Measurements from ENCODE around the gene OR52W1.
A peak's percentile ranks its signal among the peaks of the same experiment; 100 is the strongest.

The OR52W1 gene

GRCh38 chr11:6191742-6192141, 7.3 kb upstream of the OR52W1 start:
- H3K4me3 ChIP-seq (ENCODE audit: low read depth, low read length) = no peak overlapping the region
- in situ Hi-C loops (cut with HindIII; ENCODE audit: low sequenced_read_pairs) = no loop called here
- no peak for TF ChIP-seq CTCF (IDR thresholded peaks at IDR 0.05; ENCODE audit: low read depth, low read length)
- no peak for DNase-seq (ENCODE audit: low read depth, low spot score)

GRCh38 chr11:6194065-6194581, 4.9 kb upstream of the OR52W1 start:
- H3K4me3 ChIP-seq (ENCODE audit: low read depth, low read length) = no peak overlapping the region
- in situ Hi-C loops (cut with HindIII; ENCODE audit: low sequenced_read_pairs) = no loop called here
- no peak for DNase-seq (ENCODE audit: low read depth, low spot score)
- no peak for TF ChIP-seq CTCF (IDR thresholded peaks at IDR 0.05; ENCODE audit: low read depth, low read length)

GRCh38 chr11:6196396-6196795, 2.6 kb upstream of the OR52W1 start:
- H3K4me3 ChIP-seq (ENCODE audit: low read depth, low read length) = no peak overlapping the region
- no peak for DNase-seq (ENCODE audit: low read depth, low spot score)
- TF ChIP-seq CTCF (IDR thresholded peaks at IDR 0.05; ENCODE audit: low read depth, low read length) = no peak
- in situ Hi-C loops (cut with HindIII; ENCODE audit: low sequenced_read_pairs) = no loop called here

- H3K4me3 ChIP-seq (ENCODE audit: low read depth, low read length) = no peak overlapping the region
- DNase-seq (ENCODE audit: low read depth, low spot score) = peak; percentile 42
- TF ChIP-seq CTCF (IDR thresholded peaks at IDR 0.05; ENCODE audit: low read depth, low read length) = no peak
- in situ Hi-C loops (cut with HindIII; ENCODE audit: low sequenced_read_pairs) = no loop called here
These were observed 1.4 kb upstream of the OR52W1 start for GRCh38 chr11:6197466-6198200.

- no peak for TF ChIP-seq CTCF (IDR thresholded peaks at IDR 0.05; ENCODE audit: low read depth, low read length)
- no peak for DNase-seq (ENCODE audit: low read depth, low spot score)
- H3K4me3 ChIP-seq (ENCODE audit: low read depth, low read length) = no peak overlapping the region
- in situ Hi-C loops (cut with HindIII; ENCODE audit: low sequenced_read_pairs) = no loop called here
These were observed 2.0 kb downstream of the OR52W1 start for GRCh38 chr11:6200975-6201374.

- no peak for TF ChIP-seq CTCF (IDR thresholded peaks at IDR 0.05; ENCODE audit: low read depth, low read length)
- in situ Hi-C loops (cut with HindIII; ENCODE audit: low sequenced_read_pairs) = no loop called here
- no peak overlapping the region for H3K4me3 ChIP-seq (ENCODE audit: low read depth, low read length)
- DNase-seq (ENCODE audit: low read depth, low spot score) = no peak
These were observed 2.5 kb downstream of the OR52W1 start for GRCh38 chr11:6201481-6201880.
